Spleen (tissue), 7 donors: Measurements from ENCODE around the gene SSBP2.

Experiments used
- CTCF ChIP-seq, 11 experiments: fragments of 200-600 bp in 7 of 11; fragments of 450-650 bp in 4 of 11; sonication (generic) in 4 of 11; IDR thresholded peaks in 8 of 11; conservative IDR thresholded peaks in 3 of 11; 1 replicate in 7 of 11; 2 replicates in 4 of 11; pipeline versions ENCODE4 v1.4.0 to v1.8.0; 2016 to 2021; ENCODE audit warnings: antibody characterized with exemption in 11 of 11, inconsistent platforms in 4 of 11, mild to moderate bottlenecking in 1 of 11
- POLR2A ChIP-seq, 3 donors: fragments of 450-650 bp; IDR thresholded peaks; one replicate each; pipeline ENCODE4 v1.5.1; 2017; ENCODE audit warnings: antibody characterized with exemption in 3 of 3, mild to moderate bottlenecking in 1 of 3
- donor health status: DM: no; HTN: no; CAD: no; lungs with moderate emphysema.
- donor health status: DM: no; HTN: no; CAD: no.
- donor health status: DM: no; HTN: no; CAD: no.

GRCh38 chr5:81554647-81555046 is 196.2 kb downstream of the SSBP2 start:
- no peak for TF ChIP-seq CTCF (IDR thresholded peaks at IDR 0.05 in 8 of 11, conservative IDR thresholded peaks at IDR 0.05 in 3 of 11)
- no peak for TF ChIP-seq POLR2A (IDR thresholded peaks at IDR 0.05)
